ENCODE measurements around the gene SELENOT. TPM values are rescaled to one million over a fixed set of nuclear protein-coding genes. Genes with fewer than 3 reads are reported as not detected.

The SELENOT gene
- total and polyA plus RNA-seq, 4 donors = 52.7 to 107 (median 70.0) TPM

GRCh38 chr3:150611666-150612065, 8.5 kb downstream of the SELENOT start:
- DNase-seq (ENCODE audit: low spot score) = no peak
- peaks cover 0 to 5% (median 1%) of the 10 kb centered on the region in 4 donors for H3K36me3 ChIP-seq (ENCODE audit: control insufficient read depth in 4 of 4, insufficient read depth in 3 of 4, low read depth in 1 of 4, low read length in 3 of 4)
- no peak overlapping the region for H3K27ac ChIP-seq (ENCODE audit: low read depth in 1 of 2, low read length in 2 of 2)
- no peaks in the 10 kb centered on the region for H3K9me3 ChIP-seq (ENCODE audit: control insufficient read depth in 4 of 4, low read length in 3 of 4)
- no peak overlapping the region for H3K9ac ChIP-seq (ENCODE audit: low read depth in 1 of 2, low read length in 2 of 2)
- H3K4me1 ChIP-seq (ENCODE audit: control insufficient read depth in 4 of 4, insufficient read depth in 4 of 4, low read length in 3 of 4) = peaks cover 3 to 13% (median 6%) of the 10 kb centered on the region in 4 donors
- H3K4me3 ChIP-seq (ENCODE audit: low read depth in 1 of 3, low read length in 3 of 3) = no peak overlapping the region
- H3K27me3 ChIP-seq (ENCODE audit: control insufficient read depth in 4 of 4, insufficient read depth in 4 of 4, low read length in 3 of 4) = no peaks in the 10 kb centered on the region
- TF ChIP-seq MAX (IDR thresholded peaks at IDR 0.05) (no peak), FOXA1 (IDR thresholded peaks at IDR 0.05) (no peak), NR2F2 (IDR thresholded peaks at IDR 0.05) (no peak), RXRA (IDR thresholded peaks at IDR 0.05) (no peak), HNF4A (conservative IDR thresholded peaks at IDR 0.05) (no peak), CTCF (IDR thresholded peaks at IDR 0.05; ENCODE audit: low read depth, low read length, missing input control) (no peak), REST (IDR thresholded peaks at IDR 0.05) (no peak), TAF1 (conservative IDR thresholded peaks at IDR 0.05) (no peak), HNF4G (IDR thresholded peaks at IDR 0.05) (no peak), EGR1 (IDR thresholded peaks at IDR 0.05; ENCODE audit: low read depth in 2 of 2) (no peak), FOXA2 (IDR thresholded peaks at IDR 0.05) (no peak), JUND (IDR thresholded peaks at IDR 0.05) (no peak), GABPA (IDR thresholded peaks at IDR 0.05 in 1 of 2, conservative IDR thresholded peaks at IDR 0.05 in 1 of 2) (no peak), YY1 (IDR thresholded peaks at IDR 0.05) (no peak)
- 98% methylated on average over 34 of the region's 34 CpGs for WGBS

GRCh38 chr3:150612494-150612893, 9.4 kb downstream of the SELENOT start:
- no peak overlapping the region for H3K9ac ChIP-seq (ENCODE audit: low read depth in 1 of 2, low read length in 2 of 2)
- H3K27me3 ChIP-seq (ENCODE audit: control insufficient read depth in 4 of 4, insufficient read depth in 4 of 4, low read length in 3 of 4) = no peaks in the 10 kb centered on the region
- TF ChIP-seq GABPA (IDR thresholded peaks at IDR 0.05 in 1 of 2, conservative IDR thresholded peaks at IDR 0.05 in 1 of 2) (no peak), RXRA (IDR thresholded peaks at IDR 0.05) (no peak), RAD21 (IDR thresholded peaks at IDR 0.05) (no peak), CTCF (IDR thresholded peaks at IDR 0.05; ENCODE audit: low read depth, low read length, missing input control) (no peak), ZBTB33 (IDR thresholded peaks at IDR 0.05) (no peak), HNF4G (IDR thresholded peaks at IDR 0.05) (no peak), JUND (IDR thresholded peaks at IDR 0.05) (no peak), HNF4A (conservative IDR thresholded peaks at IDR 0.05) (no peak), TAF1 (conservative IDR thresholded peaks at IDR 0.05) (no peak), FOXA1 (IDR thresholded peaks at IDR 0.05) (no peak), ATF3 (IDR thresholded peaks at IDR 0.05) (no peak), REST (IDR thresholded peaks at IDR 0.05) (no peak), NR2F2 (IDR thresholded peaks at IDR 0.05) (no peak)
- H3K36me3 ChIP-seq (ENCODE audit: control insufficient read depth in 4 of 4, insufficient read depth in 3 of 4, low read depth in 1 of 4, low read length in 3 of 4) = peaks cover 0 to 5% (median 1%) of the 10 kb centered on the region in 4 donors
- H3K4me3 ChIP-seq (ENCODE audit: low read depth in 1 of 3, low read length in 3 of 3) = no peak overlapping the region
- H3K27ac ChIP-seq (ENCODE audit: low read depth in 1 of 2, low read length in 2 of 2) = no peak overlapping the region
- WGBS = 98% methylated on average over 1 of the region's 1 CpG
- no peak for DNase-seq (ENCODE audit: low spot score)
- H3K9me3 ChIP-seq (ENCODE audit: control insufficient read depth in 4 of 4, low read length in 3 of 4) = no peaks in the 10 kb centered on the region
- peaks cover 3 to 6% (median 4%) of the 10 kb centered on the region in 4 donors for H3K4me1 ChIP-seq (ENCODE audit: control insufficient read depth in 4 of 4, insufficient read depth in 4 of 4, low read length in 3 of 4)
